Fibroblast of the aortic adventitia (primary cell): Measurements from ENCODE around the gene CCDC127. TPM values are rescaled to one million over a fixed set of nuclear protein-coding genes. Genes with fewer than 3 reads are reported as not detected.
"Not testable (repeated sequence)": the region's sequence is repeated elsewhere in the genome, so short reads cannot be mapped to it uniquely, and the experiment has no call there.

Experiments used
- DNase-seq: peaks from one replicate; pipeline ENCODE4 v3.0.0-alpha.2; 2010; ENCODE audit warnings: low read depth
- H3K4me3 ChIP-seq: 2 replicates; pipeline ENCODE4 v1.5.1; 2011; ENCODE audit warnings: low read depth, mild to moderate bottlenecking, control low read depth, low read length, moderate library complexity
- CTCF ChIP-seq: IDR thresholded peaks from 2 replicates; pipeline ENCODE4 v1.5.1; 2011; ENCODE audit warnings: mild to moderate bottlenecking, low read length, control low read depth, inconsistent platforms; ENCODE audit not compliant: insufficient read depth
- total RNA-seq: library from RNA; depleted of rRNA; stranded (reverse); fragments of >200 nt; gene quantifications from 2 replicates; pipeline ENCODE4 v1.2.3, GENCODE V29; 2012; ENCODE audit warnings: low replicate concordance

CCDC127 gene
- total RNA-seq, 1 donor: 8.3 TPM

DNA sequence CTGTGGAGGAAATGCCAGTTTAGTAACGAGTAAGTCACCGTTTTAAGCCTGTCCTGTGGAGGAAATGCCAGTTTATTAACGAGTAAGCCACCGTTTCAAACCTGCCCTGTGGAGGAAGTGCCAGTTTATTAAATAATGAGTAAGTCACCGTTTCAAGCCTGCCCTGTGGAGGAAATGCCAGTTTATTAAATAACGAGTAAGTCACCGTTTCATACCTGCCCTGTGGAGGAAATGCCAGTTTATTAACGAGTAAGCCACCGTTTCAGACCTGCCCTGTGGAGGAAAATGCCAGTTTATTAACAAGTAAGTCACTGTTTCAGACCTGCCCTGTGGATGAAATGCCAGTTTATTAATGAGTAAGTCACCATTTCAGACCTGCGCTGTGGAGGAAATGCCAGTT, 34.6 kb upstream of the CCDC127 start:
- no peak overlapping the region for H3K4me3 ChIP-seq
- no peak for TF ChIP-seq CTCF
- no peak for DNase-seq

GRCh38 chr5:251975-252374, 34.0 kb upstream of the CCDC127 start:
- H3K4me3 ChIP-seq, DNase-seq: not testable (repeated sequence)

- not testable (repeated sequence) for DNase-seq
Observed at GRCh38 chr5:251538-251937, 33.6 kb upstream of the CCDC127 start.

GRCh38 chr5:251016-251415, 33.1 kb upstream of the CCDC127 start:
- DNase-seq, H3K4me3 ChIP-seq: not testable (repeated sequence)

More at GRCh38 chr5:251538-251937, 33.6 kb upstream of the CCDC127 start:
- not testable (repeated sequence) for H3K4me3 ChIP-seq

GRCh38 chr5:250396-250795, 32.4 kb upstream of the CCDC127 start:
- H3K4me3 ChIP-seq, DNase-seq: not testable (repeated sequence)

DNA sequence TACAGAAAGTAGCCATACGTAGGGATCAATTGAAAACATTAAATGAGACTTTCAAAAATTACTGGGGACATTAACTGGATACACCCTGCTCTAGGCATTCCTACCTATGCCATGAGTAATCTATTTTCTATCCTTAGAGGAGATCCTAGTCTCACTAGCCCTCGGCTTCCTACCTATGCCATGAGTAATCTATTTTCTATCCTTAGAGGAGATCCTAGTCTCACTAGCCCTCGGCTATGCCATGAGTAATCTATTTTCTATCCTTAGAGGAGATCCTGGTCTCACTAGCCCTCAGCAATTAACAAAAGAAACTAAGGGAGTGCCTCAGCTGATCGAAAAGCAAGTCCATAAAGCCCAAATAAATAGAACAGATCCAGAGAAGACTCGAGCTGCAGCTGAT, 27.8 kb upstream of the CCDC127 start:
- not testable (repeated sequence) for DNase-seq, H3K4me3 ChIP-seq

DNA sequence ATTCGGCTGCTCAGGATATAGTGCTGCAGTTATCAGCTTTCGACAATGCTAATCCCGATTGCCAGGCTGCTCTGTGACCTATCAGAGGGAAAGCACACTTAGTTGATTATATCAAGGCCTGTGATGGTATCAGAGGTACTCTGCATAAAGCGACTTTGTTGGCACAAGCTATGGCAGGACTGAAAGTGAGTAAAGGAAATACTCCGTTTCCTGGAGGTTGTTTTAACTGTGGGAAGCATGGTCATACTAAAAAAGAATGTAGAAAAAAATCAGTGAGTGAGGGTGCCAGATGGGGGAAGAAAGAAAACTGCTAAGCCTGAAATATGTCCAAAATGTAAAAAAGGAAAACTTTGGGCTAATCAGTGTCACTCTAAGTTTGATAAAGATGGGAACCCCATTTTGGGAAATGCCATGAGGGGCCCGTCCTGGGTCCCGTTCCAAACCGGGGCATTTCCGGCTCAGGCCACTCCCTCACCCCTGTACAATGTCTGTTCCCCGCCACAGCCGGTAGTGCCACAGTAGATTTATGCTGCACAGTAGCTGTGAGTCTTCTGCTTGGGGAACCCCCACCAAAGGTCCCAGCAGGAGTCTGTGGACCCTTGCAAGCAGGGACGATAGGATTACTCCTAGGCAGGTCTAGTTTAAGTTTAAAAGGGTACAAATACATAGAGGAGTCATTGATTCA, 25.9 kb upstream of the CCDC127 start:
- not testable (repeated sequence) for DNase-seq

DNA sequence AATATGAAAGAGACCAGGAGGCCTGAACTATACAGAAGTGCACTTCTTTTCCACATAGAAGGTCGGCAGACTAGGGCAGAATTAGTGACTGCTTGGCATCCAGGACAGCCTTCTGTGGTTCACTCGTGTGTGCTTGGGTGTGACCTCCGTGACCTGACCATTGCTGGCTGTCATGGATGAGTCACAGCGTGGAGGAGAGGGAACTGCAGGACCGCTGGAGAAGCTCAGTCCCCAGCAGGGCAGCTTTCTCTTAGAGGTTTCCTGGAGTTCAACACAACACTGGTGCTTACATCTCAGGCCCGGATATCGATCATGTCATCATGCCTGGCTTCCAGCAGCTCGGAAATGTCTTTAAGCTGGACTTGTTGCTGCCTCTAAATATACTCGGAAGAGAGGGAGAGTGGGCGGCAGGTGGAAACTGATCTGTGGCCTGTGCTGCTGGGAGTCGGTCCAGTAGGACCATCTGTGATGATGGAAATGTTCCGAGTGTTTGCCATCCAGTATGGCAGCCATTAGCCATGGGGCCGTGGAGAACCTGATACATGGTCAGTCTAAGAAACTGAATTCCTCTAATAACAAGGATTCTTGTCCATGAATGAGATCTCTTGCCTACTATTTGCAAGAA, 23.2 kb upstream of the CCDC127 start:
- not testable (repeated sequence) for DNase-seq, H3K4me3 ChIP-seq

More for the DNA sequence above, 25.9 kb upstream of the CCDC127 start:
- not testable (repeated sequence) for H3K4me3 ChIP-seq

DNA sequence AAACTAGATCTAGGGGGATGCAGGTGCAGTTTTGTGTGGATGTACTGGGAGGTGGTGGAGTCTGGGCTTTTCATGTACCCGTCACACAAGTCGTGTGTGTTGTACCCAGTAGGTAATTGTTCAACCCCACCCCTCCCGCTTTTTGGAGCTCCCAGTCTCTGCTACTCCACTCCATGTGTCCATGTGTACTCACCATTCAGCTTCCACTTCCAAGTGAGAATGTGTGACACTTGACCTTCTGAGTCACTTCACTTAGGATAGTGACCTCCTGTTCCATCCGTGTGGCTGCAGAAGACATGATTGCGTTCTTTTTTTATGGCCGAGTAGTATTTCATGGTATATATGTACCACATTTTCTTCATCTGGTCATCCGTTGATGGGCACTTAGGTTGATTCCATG, 22.6 kb upstream of the CCDC127 start:
- DNase-seq, H3K4me3 ChIP-seq: not testable (repeated sequence)

- not testable (repeated sequence) for DNase-seq, H3K4me3 ChIP-seq
Observed at GRCh38 chr5:237931-238330, 20.0 kb upstream of the CCDC127 start.

DNA sequence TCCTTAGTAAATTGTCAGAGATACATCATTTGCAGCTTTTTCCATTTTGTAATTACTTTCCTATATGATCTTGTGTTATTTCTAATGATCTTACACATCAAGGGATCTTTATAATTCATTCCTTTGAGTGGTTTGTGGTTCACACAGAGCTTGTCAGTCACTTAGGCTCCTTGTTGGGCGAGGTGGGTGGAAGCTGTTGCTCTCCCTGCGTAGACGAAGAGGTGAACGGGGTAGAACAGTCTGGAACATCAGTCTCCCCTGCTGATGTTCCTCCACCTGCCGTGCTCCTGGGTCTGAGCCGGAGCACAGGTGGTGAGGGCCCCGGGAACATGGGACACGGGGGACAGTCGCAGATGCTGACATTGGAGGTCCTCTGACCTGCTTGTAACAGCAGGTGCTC, 17.6 kb upstream of the CCDC127 start:
- DNase-seq, H3K4me3 ChIP-seq: not testable (repeated sequence)

DNA sequence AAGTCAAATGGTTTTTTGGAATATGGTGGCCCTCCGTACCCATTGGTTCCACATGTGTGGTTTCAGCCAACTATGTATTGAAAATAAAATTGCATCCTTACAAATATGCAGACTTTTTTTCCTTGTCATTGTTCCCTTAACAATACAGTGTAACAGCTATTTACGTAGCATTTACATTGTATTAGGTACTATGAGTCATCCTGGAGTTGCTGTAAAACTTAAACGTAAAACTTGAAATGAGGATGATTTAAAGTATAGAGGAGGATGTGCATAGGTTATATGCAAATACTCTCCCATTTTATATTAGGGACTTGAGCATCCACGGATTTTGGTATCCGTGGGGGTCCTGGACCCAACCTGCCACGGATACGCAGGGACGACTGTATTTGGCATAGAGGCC, 16.5 kb upstream of the CCDC127 start:
- H3K4me3 ChIP-seq: no peak overlapping the region
- no peak for TF ChIP-seq CTCF

GRCh38 chr5:233426-233825, 15.5 kb upstream of the CCDC127 start:
- DNase-seq, H3K4me3 ChIP-seq: not testable (repeated sequence)

More for the DNA sequence above, 16.5 kb upstream of the CCDC127 start:
- DNase-seq: no peak
